Neural progenitor cell (in vitro differentiated cells): ENCODE measurements around the gene PLA2G4F. TPM values are rescaled to one million over a fixed set of nuclear protein-coding genes. Genes with fewer than 3 reads are reported as not detected.

Source experiments
- DNase-seq: peaks from one replicate; pipeline ENCODE4 v3.0.0-alpha.2; 2016; ENCODE audit warnings: low spot score
- H2AFZ ChIP-seq: fragments of 200-600 bp; sonication (generic); replicated peaks from 2 replicates; pipeline ENCODE4 v1.6.1; 2016; ENCODE audit warnings: antibody characterized with exemption
- H3F3A ChIP-seq: fragments of 200-600 bp; sonication (generic); 2 replicates; pipeline ENCODE4 v1.6.1; 2016; ENCODE audit warnings: antibody characterized with exemption, low read depth
- H3K27ac ChIP-seq: fragments of 200-600 bp; sonication (generic); 2 replicates; pipeline ENCODE4 v1.5.1; 2016; ENCODE audit warnings: mild to moderate bottlenecking
- H3K27me3 ChIP-seq: fragments of 200-600 bp; sonication (generic); 2 replicates; pipeline ENCODE4 v1.6.1; 2016; ENCODE audit warnings: mild to moderate bottlenecking, moderate library complexity
- H3K36me3 ChIP-seq: fragments of 200-600 bp; sonication (generic); 2 replicates; pipeline ENCODE4 v1.5.1; 2016
- H3K4me1 ChIP-seq: fragments of 200-600 bp; sonication (generic); 2 replicates; pipeline ENCODE4 v1.6.1; 2016; ENCODE audit warnings: mixed run types
- H3K4me2 ChIP-seq: fragments of 200-600 bp; sonication (generic); 2 replicates; pipeline ENCODE4 v1.6.1; 2016
- H3K4me3 ChIP-seq: fragments of 200-600 bp; sonication (generic); 2 replicates; pipeline ENCODE4 v1.5.1; 2016
- H3K79me2 ChIP-seq: fragments of 200-600 bp; sonication (generic); 2 replicates; pipeline ENCODE4 v1.6.1; 2016; ENCODE audit warnings: low read depth
- H3K9ac ChIP-seq: fragments of 200-600 bp; sonication (generic); 2 replicates; pipeline ENCODE4 v1.6.1; 2016
- H3K9me3 ChIP-seq: fragments of 200-600 bp; sonication (generic); 2 replicates; pipeline ENCODE4 v1.5.1; 2016; ENCODE audit warnings: low read depth
- H4K20me1 ChIP-seq: fragments of 200-600 bp; sonication (generic); 2 replicates; pipeline ENCODE4 v1.6.1; 2016; ENCODE audit warnings: low read depth
- H3K27ac Mint-ChIP-seq: 3 replicates; pipeline ENCODE4 v1.8.0; 2021; ENCODE audit warnings: mixed read lengths
- H3K27me3 Mint-ChIP-seq: 2 replicates; pipeline ENCODE4 v1.8.0; 2022; ENCODE audit warnings: low read depth, mild to moderate bottlenecking, inconsistent platforms, moderate library complexity, mixed read lengths; ENCODE audit not compliant: insufficient read depth
- H3K36me3 Mint-ChIP-seq: 3 replicates; pipeline ENCODE4 v1.8.0; 2021; ENCODE audit warnings: mixed read lengths
- H3K4me1 Mint-ChIP-seq: 3 replicates; pipeline ENCODE4 v1.8.0; 2021; ENCODE audit warnings: mixed read lengths
- H3K4me3 Mint-ChIP-seq: 3 replicates; pipeline ENCODE4 v1.8.0; 2021; ENCODE audit warnings: mild to moderate bottlenecking, moderate library complexity, mixed read lengths
- H3K9me3 Mint-ChIP-seq: 3 replicates; pipeline ENCODE4 v1.8.0; 2020; ENCODE audit warnings: mixed read lengths
- CTCF ChIP-seq: fragments of 200-600 bp; sonication (generic); IDR thresholded peaks from 2 replicates; pipeline ENCODE4 v1.5.1; 2017; ENCODE audit warnings: antibody characterized with exemption, mild to moderate bottlenecking
- EZH2 ChIP-seq: fragments of 200-600 bp; sonication (generic); IDR thresholded peaks from 2 replicates; pipeline ENCODE4 v1.6.1; 2017; ENCODE audit warnings: antibody characterized with exemption, mild to moderate bottlenecking, moderate library complexity
- EZH2phosphoT487 ChIP-seq: fragments of 200-600 bp; sonication (generic); IDR thresholded peaks from 2 replicates; pipeline ENCODE4 v1.6.1; 2017; ENCODE audit warnings: antibody characterized with exemption
- total RNA-seq: library from RNA; depleted of rRNA; stranded (reverse); fragments of >200 nt; gene quantifications from 2 replicates; pipeline ENCODE4 v1.2.3, GENCODE V29; 2015; ENCODE audit warnings: low replicate concordance

PLA2G4F gene
- total RNA-seq, 1 donor from 2014 or later = not detected

GRCh38 chr15:42136513-42136912, 19.9 kb downstream of the PLA2G4F start:
- Histone ChIP-seq H2AFZ (no peak overlapping the region), H3K9me3 (no peaks in the 10 kb centered on the region), H3K4me1 (peaks cover 19% of the 10 kb centered on the region), H3K9ac (no peak overlapping the region), H3K36me3 (no peaks in the 10 kb centered on the region), H3K79me2 (no peaks in the 10 kb centered on the region), H3K27me3 (no peaks in the 10 kb centered on the region), H4K20me1 (no peaks in the 10 kb centered on the region), H3K27ac (no peak overlapping the region), H3K4me3 (no peak overlapping the region), H3K4me2 (no peak overlapping the region), H3F3A (peaks cover 9% of the 10 kb centered on the region)
- no peak for DNase-seq
- Mint-ChIP-seq H3K36me3 (no peaks in the 10 kb centered on the region), H3K9me3 (peaks cover 7% of the 10 kb centered on the region), H3K4me3 (no peak overlapping the region), H3K27ac (no peak overlapping the region), H3K27me3 (peaks cover 7% of the 10 kb centered on the region), H3K4me1 (peaks cover 11% of the 10 kb centered on the region)
- TF ChIP-seq CTCF = no peak
- TF ChIP-seq EZH2phosphoT487 = no peak
- TF ChIP-seq EZH2 = no peak

GRCh38 chr15:42135351-42135750, 21.1 kb downstream of the PLA2G4F start:
- Mint-ChIP-seq H3K4me1 (peaks cover 18% of the 10 kb centered on the region), H3K4me3 (no peak overlapping the region), H3K27ac (no peak overlapping the region), H3K36me3 (no peaks in the 10 kb centered on the region), H3K9me3 (peaks cover 7% of the 10 kb centered on the region), H3K27me3 (peaks cover 7% of the 10 kb centered on the region)
- H3K36me3 ChIP-seq = no peaks in the 10 kb centered on the region
- no peak overlapping the region for H2AFZ ChIP-seq
- peaks cover 12% of the 10 kb centered on the region for H3F3A ChIP-seq
- DNase-seq = no peak
- TF ChIP-seq EZH2phosphoT487 = no peak
- no peak for TF ChIP-seq EZH2
- no peak for TF ChIP-seq CTCF
- H3K4me3 ChIP-seq = no peak overlapping the region
- no peaks in the 10 kb centered on the region for H3K79me2 ChIP-seq
- H4K20me1 ChIP-seq = no peaks in the 10 kb centered on the region
- H3K27ac ChIP-seq = no peak overlapping the region
- peaks cover 26% of the 10 kb centered on the region for H3K4me1 ChIP-seq
- no peaks in the 10 kb centered on the region for H3K9me3 ChIP-seq
- no peaks in the 10 kb centered on the region for H3K27me3 ChIP-seq
- H3K4me2 ChIP-seq = no peak overlapping the region
- H3K9ac ChIP-seq = no peak overlapping the region

GRCh38 chr15:42134617-42135245, 21.7 kb downstream of the PLA2G4F start:
- Histone ChIP-seq H3F3A (peaks cover 12% of the 10 kb centered on the region), H3K27me3 (no peaks in the 10 kb centered on the region), H3K79me2 (no peaks in the 10 kb centered on the region), H2AFZ (no peak overlapping the region), H3K36me3 (no peaks in the 10 kb centered on the region), H3K9ac (no peak overlapping the region), H3K4me1 (peaks cover 26% of the 10 kb centered on the region), H3K4me2 (no peak overlapping the region), H3K27ac (no peak overlapping the region), H3K4me3 (no peak overlapping the region), H4K20me1 (no peaks in the 10 kb centered on the region), H3K9me3 (no peaks in the 10 kb centered on the region)
- Mint-ChIP-seq H3K9me3 (peaks cover 7% of the 10 kb centered on the region), H3K4me1 (peaks cover 14% of the 10 kb centered on the region), H3K4me3 (no peak overlapping the region), H3K27ac (no peak overlapping the region), H3K27me3 (peaks cover 7% of the 10 kb centered on the region), H3K36me3 (no peaks in the 10 kb centered on the region)
- TF ChIP-seq EZH2phosphoT487 = no peak
- no peak for TF ChIP-seq CTCF
- TF ChIP-seq EZH2 = no peak
- no peak for DNase-seq
